PC-9 (cell line): ENCODE data around the gene SORBS2. TPM values are rescaled to one million over a fixed set of nuclear protein-coding genes. Genes with fewer than 3 reads are reported as not detected.

Experiments
- BruUV-seq: library from RNA; stranded (reverse); fragments of 400-500 nt; replicated peaks from 2 replicates; lab custom pipeline; 2021; lab: Mats Ljungman, UMichigan
- CTCF ChIA-PET: fragments of 300-600 bp; sonication (Branson Sonifier 250); formaldehyde crosslinking; loops from one replicate; lab custom pipeline; 2022; ENCODE audit warnings: antibody characterized with exemption; lab: Charles Lee
- POLR2A ChIA-PET: fragments of 300-600 bp; sonication (Branson Sonifier 250); formaldehyde crosslinking; loops from one replicate; lab custom pipeline; 2022; ENCODE audit warnings: antibody characterized with exemption; ENCODE audit not compliant: unreplicated experiment; lab: Charles Lee
- DNase-seq, 2 experiments: peaks; one replicate each; pipeline versions ENCODE4 v3.0.0 to v3.0.0-alpha.2; 2015 to 2022; ENCODE audit warnings: mixed read lengths in 1 of 2
- H2AFZ ChIP-seq: fragments of 200-600 bp; sonication (generic); 2 replicates; pipeline ENCODE4 v1.8.1; 2017; ENCODE audit warnings: antibody characterized with exemption
- H3F3A ChIP-seq: fragments of 200-600 bp; sonication (generic); 2 replicates; pipeline ENCODE4 v1.8.1; 2017; ENCODE audit warnings: antibody characterized with exemption, mild to moderate bottlenecking, low read depth; ENCODE audit not compliant: insufficient read depth
- H3K27ac ChIP-seq: fragments of 200-600 bp; sonication (generic); 2 replicates; pipeline ENCODE4 v1.6.1; 2016; ENCODE audit warnings: mixed run types
- H3K27me3 ChIP-seq: fragments of 200-600 bp; sonication (generic); 2 replicates; pipeline ENCODE4 v1.6.1; 2016; ENCODE audit warnings: low read depth, mixed run types; ENCODE audit not compliant: insufficient read depth
- H3K36me3 ChIP-seq: fragments of 200-600 bp; sonication (generic); 2 replicates; pipeline ENCODE4 v1.6.1; 2016; ENCODE audit warnings: low read depth, mixed run types
- H3K4me1 ChIP-seq: fragments of 200-600 bp; sonication (generic); replicated peaks from 2 replicates; pipeline ENCODE4 v1.6.1; 2016; ENCODE audit warnings: mixed run types; ENCODE audit not compliant: insufficient read depth
- H3K4me2 ChIP-seq: fragments of 200-600 bp; sonication (generic); 2 replicates; pipeline ENCODE4 v1.6.1; 2017; ENCODE audit warnings: mixed run types
- H3K4me3 ChIP-seq: fragments of 200-600 bp; sonication (generic); 2 replicates; pipeline ENCODE4 v1.6.1; 2016; ENCODE audit warnings: mixed run types
- H3K79me2 ChIP-seq: fragments of 200-600 bp; sonication (generic); 2 replicates; pipeline ENCODE4 v1.6.1; 2017; ENCODE audit warnings: low read depth, mixed run types
- H3K9me2 ChIP-seq: fragments of 200-600 bp; sonication (generic); 2 replicates; pipeline ENCODE4 v1.8.1; 2017; ENCODE audit warnings: mild to moderate bottlenecking; ENCODE audit not compliant: insufficient read depth
- H3K9me3 ChIP-seq: fragments of 200-600 bp; sonication (generic); 2 replicates; pipeline ENCODE4 v1.8.1; 2016; ENCODE audit warnings: low read depth; ENCODE audit not compliant: insufficient read depth
- H4K20me1 ChIP-seq: fragments of 200-600 bp; sonication (generic); 2 replicates; pipeline ENCODE4 v1.8.1; 2017; ENCODE audit not compliant: insufficient read depth
- CTCF ChIP-seq: fragments of 200-600 bp; sonication (generic); conservative IDR thresholded peaks from 2 replicates; pipeline ENCODE4 v1.6.1; 2017; ENCODE audit warnings: mixed run types, antibody characterized with exemption, mild to moderate bottlenecking, moderate library complexity
- EZH2 ChIP-seq: fragments of 200-600 bp; sonication (generic); IDR thresholded peaks from 2 replicates; pipeline ENCODE4 v1.8.0; 2017; ENCODE audit warnings: antibody characterized with exemption, low read depth
- intact Hi-C: fragments of 100-400 bp; cut with micrococcal nuclease; formaldehyde crosslinking; loops from one replicate; pipeline ENCODE4 v1.10.0; 2022; ENCODE audit not compliant: unreplicated experiment
- total RNA-seq: library from RNA; stranded (reverse); gene quantifications from 2 replicates; pipeline ENCODE4 v1.2.3, GENCODE V29; 2021

Gene SORBS2
- total RNA-seq, 1 experiment from 2014 or later = 16.4 TPM

- Histone ChIP-seq H3K4me1 (no peaks in the 10 kb centered on the region), H3K9me2 (no peaks in the 10 kb centered on the region), H3K27me3 (no peaks in the 10 kb centered on the region), H3K4me2 (no peak overlapping the region), H3K79me2 (no peaks in the 10 kb centered on the region), H3K4me3 (no peak overlapping the region), H4K20me1 (no peaks in the 10 kb centered on the region), H3K27ac (no peak overlapping the region), H3F3A (no peaks in the 10 kb centered on the region), H3K9me3 (no peaks in the 10 kb centered on the region), H3K36me3 (no peaks in the 10 kb centered on the region), H2AFZ (no peak overlapping the region)
- ChIA-PET POLR2A (no interaction called here), CTCF (no interaction called here)
- intact Hi-C loops = no loop called here
- DNase-seq = no peak
- TF ChIP-seq CTCF (no peak), EZH2 (no peak)
- no TSS peak for BruUV-seq
Measured at GRCh38 chr4:185672618-185673017, 139.4 kb downstream of the SORBS2 start.

GRCh38 chr4:185672151-185672550 lies 139.8 kb downstream of the SORBS2 start:
- CTCF ChIA-PET = no interaction called here
- BruUV-seq = no TSS peak
- no peak overlapping the region for H3K4me2 ChIP-seq

GRCh38 chr4:185671496-185671895 lies 140.5 kb downstream of the SORBS2 start:
- Histone ChIP-seq H2AFZ (no peak overlapping the region), H3K27ac (no peak overlapping the region), H3K4me3 (no peak overlapping the region), H3K4me2 (no peak overlapping the region), H3F3A (no peaks in the 10 kb centered on the region), H4K20me1 (no peaks in the 10 kb centered on the region), H3K9me3 (no peaks in the 10 kb centered on the region), H3K27me3 (no peaks in the 10 kb centered on the region), H3K79me2 (no peaks in the 10 kb centered on the region), H3K4me1 (no peaks in the 10 kb centered on the region), H3K36me3 (no peaks in the 10 kb centered on the region), H3K9me2 (no peaks in the 10 kb centered on the region)
- no peak for DNase-seq
- no TSS peak for BruUV-seq
- POLR2A ChIA-PET = no interaction called here
- CTCF ChIA-PET = no interaction called here
- TF ChIP-seq EZH2 = no peak
- TF ChIP-seq CTCF = no peak
- intact Hi-C loops = no loop called here

More at GRCh38 chr4:185672151-185672550, 139.8 kb downstream of the SORBS2 start:
- Histone ChIP-seq H3F3A (no peaks in the 10 kb centered on the region), H3K27me3 (no peaks in the 10 kb centered on the region), H2AFZ (no peak overlapping the region), H3K9me3 (no peaks in the 10 kb centered on the region), H3K79me2 (no peaks in the 10 kb centered on the region), H4K20me1 (no peaks in the 10 kb centered on the region), H3K27ac (no peak overlapping the region), H3K4me1 (no peaks in the 10 kb centered on the region), H3K4me3 (no peak overlapping the region), H3K36me3 (no peaks in the 10 kb centered on the region), H3K9me2 (no peaks in the 10 kb centered on the region)
- POLR2A ChIA-PET = no interaction called here
- no peak for TF ChIP-seq EZH2
- TF ChIP-seq CTCF = no peak
- intact Hi-C loops = no loop called here
- DNase-seq = no peak
